WTC11 (cell line): ENCODE results near the gene SLC25A14. TPM values are rescaled to one million over a fixed set of nuclear protein-coding genes. Genes with fewer than 3 reads are reported as not detected.

Experiments used
- ATAC-seq: fragments of 200-7000 bp; cut with Tn5 transposase; 2 replicates; pipeline ENCODE4 v1.10.0; 2021; ENCODE audit warnings: mild to moderate bottlenecking, moderate library complexity
- CTCF ChIA-PET: fragments of 300-600 bp; sonication (Branson Sonifier 250); formaldehyde crosslinking; loops from one replicate; lab custom pipeline; 2021; ENCODE audit warnings: antibody characterized with exemption; lab: Charles Lee
- POLR2A ChIA-PET: fragments of 350-600 bp; sonication (Branson Sonifier 250); formaldehyde crosslinking; loops from one replicate; lab custom pipeline; 2021; ENCODE audit warnings: antibody characterized with exemption; lab: Charles Lee
- DNase-seq: peaks from one replicate; pipeline ENCODE4 v3.0.0; 2021; ENCODE audit warnings: low spot score
- H3K27ac Mint-ChIP-seq: 2 replicates; pipeline ENCODE4 v1.8.0; 2021; ENCODE audit warnings: mixed read lengths
- H3K27me3 Mint-ChIP-seq: 2 replicates; pipeline ENCODE4 v1.8.0; 2021; ENCODE audit warnings: low read depth, mild to moderate bottlenecking, moderate library complexity, mixed read lengths
- H3K36me3 Mint-ChIP-seq: 2 replicates; pipeline ENCODE4 v1.8.0; 2021; ENCODE audit warnings: mixed read lengths
- H3K4me1 Mint-ChIP-seq: 2 replicates; pipeline ENCODE4 v1.8.0; 2022; ENCODE audit warnings: mixed read lengths
- H3K4me3 Mint-ChIP-seq: 2 replicates; pipeline ENCODE4 v1.8.0; 2021; ENCODE audit warnings: mild to moderate bottlenecking, moderate library complexity, mixed read lengths
- H3K9me3 Mint-ChIP-seq: 2 replicates; pipeline ENCODE4 v1.8.0; 2021; ENCODE audit warnings: mixed read lengths
- EMX1 ChIP-seq: fragments of 250-450 bp; sonication (Bioruptor Pico); IDR thresholded peaks from 2 replicates; pipeline ENCODE4 v1.8.0; 2021; ENCODE audit warnings: mild to moderate bottlenecking
- NR3C1 ChIP-seq: sonication (generic); formaldehyde crosslinking; conservative IDR thresholded peaks from 2 replicates; pipeline ENCODE4 v1.8.1; 2023; ENCODE audit warnings: low read depth, mild to moderate bottlenecking, missing genetic modification reagents
- STAT6 ChIP-seq: sonication (generic); formaldehyde crosslinking; conservative IDR thresholded peaks from 2 replicates; pipeline ENCODE4 v1.8.1; 2023; ENCODE audit warnings: mild to moderate bottlenecking, low read depth, missing genetic modification reagents, moderate library complexity
- TEAD1 ChIP-seq: sonication (generic); formaldehyde crosslinking; IDR thresholded peaks from 2 replicates; pipeline ENCODE4 v1.8.0; 2022; ENCODE audit warnings: mild to moderate bottlenecking, missing genetic modification reagents
- total RNA-seq: library from RNA; stranded (reverse); gene quantifications from 3 replicates; pipeline ENCODE4 v1.2.3, GENCODE V29; 2021

The SLC25A14 gene
- total RNA-seq, 1 experiment from 2014 or later, result 21.2 TPM

- TF ChIP-seq STAT6 (CRISPR knock-in tag) (no peak), EMX1 (CRISPR knock-in tag) (no peak), NR3C1 (CRISPR knock-in tag) (no peak)
Observed at GRCh38 chrX:130418740-130419139, 79.0 kb downstream of the SLC25A14 start (continued).

GRCh38 chrX:130419263-130419662 lies 79.5 kb downstream of the SLC25A14 start:
- DNase-seq, result no peak
- no peak overlapping the region for H3K27ac Mint-ChIP-seq
- H3K27me3 Mint-ChIP-seq, result peaks cover 4% of the 10 kb centered on the region
- POLR2A ChIA-PET, result no interaction called here
- CTCF ChIA-PET, result no interaction called here
- H3K4me3 Mint-ChIP-seq, result no peak overlapping the region
- peak; percentile 36; the same call in 1 of the 2 replicates for ATAC-seq
- H3K9me3 Mint-ChIP-seq, result no peaks in the 10 kb centered on the region
- peaks cover 1% of the 10 kb centered on the region for H3K36me3 Mint-ChIP-seq
- H3K4me1 Mint-ChIP-seq, result peaks cover 17% of the 10 kb centered on the region
- no peak for TF ChIP-seq TEAD1 (CRISPR knock-in tag)

Other genes with a start within 250 kb of the SLC25A14 start
- 1.7 to 1.9 TPM (median 1.9 TPM) in 3 replicates for gene ELF4, start 229.4 kb upstream of the SLC25A14 start, total RNA-seq
- gene AIFM1, start 174.1 kb upstream of the SLC25A14 start, total RNA-seq, result 53.5 to 55.9 TPM (median 55.0 TPM) in 3 replicates
- 2.1 to 3.1 TPM (median 3.0 TPM) in 3 replicates for gene RAB33A, start 168.0 kb upstream of the SLC25A14 start, total RNA-seq
- 11.8 to 15.0 TPM (median 12.1 TPM) in 3 replicates for gene ZNF280C, start 71.0 kb upstream of the SLC25A14 start, total RNA-seq
- not detected in 3 replicates for gene GPR119, start 45.8 kb downstream of the SLC25A14 start, total RNA-seq
- gene RBMX2, start 62.1 kb downstream of the SLC25A14 start, total RNA-seq, result 20.7 to 23.4 TPM (median 21.2 TPM) in 3 replicates